ACC112 (cell line): Measurements from ENCODE around the gene TGM3.

Experiments
- H2AFZ ChIP-seq: fragments of 200-600 bp; sonication (generic); one replicate; pipeline ENCODE4 v1.6.0; 2017; ENCODE audit warnings: antibody characterized with exemption, low read length; ENCODE audit not compliant: unreplicated experiment
- H3K27ac ChIP-seq: fragments of 200-600 bp; sonication (generic); 2 replicates; pipeline ENCODE4 v1.5.1; 2014; ENCODE audit warnings: low read depth, mild to moderate bottlenecking, antibody characterized with exemption, low read length, moderate library complexity
- H3K27me3 ChIP-seq: fragments of 200-600 bp; sonication (generic); 2 replicates; pipeline ENCODE4 v1.6.1; 2014; ENCODE audit warnings: mild to moderate bottlenecking, antibody characterized with exemption, low read length, moderate library complexity, mixed read lengths; ENCODE audit not compliant: insufficient read depth
- H3K36me3 ChIP-seq: fragments of 200-600 bp; sonication (generic); 2 replicates; pipeline ENCODE4 v1.6.1; 2016; ENCODE audit warnings: mild to moderate bottlenecking, antibody characterized with exemption, low read length, moderate library complexity, mixed read lengths; ENCODE audit not compliant: insufficient read depth
- H3K4me1 ChIP-seq: fragments of 200-600 bp; sonication (generic); one replicate; pipeline ENCODE4 v1.6.1; 2016; ENCODE audit warnings: low read length, mixed read lengths; ENCODE audit not compliant: insufficient read depth, unreplicated experiment, control insufficient read depth
- H3K4me3 ChIP-seq: fragments of 200-600 bp; sonication (generic); 2 replicates; pipeline ENCODE4 v1.5.1; 2014; ENCODE audit warnings: mild to moderate bottlenecking, low read depth, low read length
- H3K79me2 ChIP-seq: fragments of 200-600 bp; sonication (generic); one replicate; pipeline ENCODE4 v1.6.0; 2016; ENCODE audit warnings: low read length; ENCODE audit not compliant: control insufficient read depth, unreplicated experiment, insufficient read depth

Gene TGM3

GRCh38 chr20:2326046-2326445 lies 30.2 kb downstream of the TGM3 start:
- Histone ChIP-seq H3K4me1 (no peaks in the 10 kb centered on the region), H3K36me3 (no peaks in the 10 kb centered on the region), H2AFZ (no peak overlapping the region), H3K4me3 (no peak overlapping the region), H3K27me3 (peaks cover 40% of the 10 kb centered on the region), H3K27ac (no peak overlapping the region), H3K79me2 (no peaks in the 10 kb centered on the region)

GRCh38 chr20:2327620-2328555 lies 32.1 kb downstream of the TGM3 start:
- Histone ChIP-seq H3K27ac (no peak overlapping the region), H3K4me3 (no peak overlapping the region), H3K27me3 (peaks cover 57% of the 10 kb centered on the region), H3K36me3 (no peaks in the 10 kb centered on the region), H2AFZ (no peak overlapping the region), H3K4me1 (no peaks in the 10 kb centered on the region), H3K79me2 (no peaks in the 10 kb centered on the region)

GRCh38 chr20:2329286-2329685 lies 33.5 kb downstream of the TGM3 start:
- peaks cover 66% of the 10 kb centered on the region for H3K27me3 ChIP-seq
- H3K4me1 ChIP-seq = no peaks in the 10 kb centered on the region
- no peaks in the 10 kb centered on the region for H3K79me2 ChIP-seq
- H3K36me3 ChIP-seq = no peaks in the 10 kb centered on the region
- no peak overlapping the region for H3K4me3 ChIP-seq
- H2AFZ ChIP-seq = no peak overlapping the region
- H3K27ac ChIP-seq = no peak overlapping the region

GRCh38 chr20:2330090-2330695 lies 34.4 kb downstream of the TGM3 start:
- Histone ChIP-seq H2AFZ (no peak overlapping the region), H3K4me1 (no peaks in the 10 kb centered on the region), H3K27ac (no peak overlapping the region), H3K4me3 (no peak overlapping the region), H3K36me3 (no peaks in the 10 kb centered on the region), H3K79me2 (no peaks in the 10 kb centered on the region), H3K27me3 (peaks cover 59% of the 10 kb centered on the region)

- no peak overlapping the region for H2AFZ ChIP-seq
- H3K27me3 ChIP-seq = peaks cover 52% of the 10 kb centered on the region
These were observed 35.3 kb downstream of the TGM3 start for GRCh38 chr20:2331106-2331505.

GRCh38 chr20:2331901-2332565 lies 36.2 kb downstream of the TGM3 start:
- no peak overlapping the region for H3K4me3 ChIP-seq
- no peak overlapping the region for H3K27ac ChIP-seq
- no peaks in the 10 kb centered on the region for H3K4me1 ChIP-seq
- no peaks in the 10 kb centered on the region for H3K79me2 ChIP-seq
- H3K36me3 ChIP-seq = no peaks in the 10 kb centered on the region
- H2AFZ ChIP-seq = no peak overlapping the region
- peaks cover 50% of the 10 kb centered on the region for H3K27me3 ChIP-seq

More at GRCh38 chr20:2331106-2331505, 35.3 kb downstream of the TGM3 start:
- Histone ChIP-seq H3K36me3 (no peaks in the 10 kb centered on the region), H3K79me2 (no peaks in the 10 kb centered on the region), H3K4me3 (no peak overlapping the region), H3K4me1 (no peaks in the 10 kb centered on the region), H3K27ac (no peak overlapping the region)

- Histone ChIP-seq H3K27me3 (peaks cover 46% of the 10 kb centered on the region), H2AFZ (no peak overlapping the region), H3K4me3 (no peak overlapping the region), H3K79me2 (no peaks in the 10 kb centered on the region), H3K27ac (no peak overlapping the region), H3K36me3 (no peaks in the 10 kb centered on the region), H3K4me1 (no peaks in the 10 kb centered on the region)
These were observed 36.9 kb downstream of the TGM3 start for GRCh38 chr20:2332711-2333110.

- Histone ChIP-seq H3K4me1 (no peaks in the 10 kb centered on the region), H3K36me3 (no peaks in the 10 kb centered on the region), H3K27ac (no peak overlapping the region), H2AFZ (no peak overlapping the region), H3K79me2 (no peaks in the 10 kb centered on the region), H3K27me3 (peaks cover 37% of the 10 kb centered on the region), H3K4me3 (no peak overlapping the region)
These were observed 38.0 kb downstream of the TGM3 start for GRCh38 chr20:2333821-2334220.

GRCh38 chr20:2335096-2335870 lies 39.5 kb downstream of the TGM3 start:
- H3K79me2 ChIP-seq = no peaks in the 10 kb centered on the region
- no peak overlapping the region for H3K27ac ChIP-seq
- no peaks in the 10 kb centered on the region for H3K4me1 ChIP-seq
- H3K27me3 ChIP-seq = peaks cover 34% of the 10 kb centered on the region
- H2AFZ ChIP-seq = no peak overlapping the region
- H3K36me3 ChIP-seq = no peaks in the 10 kb centered on the region
- H3K4me3 ChIP-seq = no peak overlapping the region

GRCh38 chr20:2336471-2336870 lies 40.7 kb downstream of the TGM3 start:
- Histone ChIP-seq H3K4me3 (no peak overlapping the region), H3K36me3 (no peaks in the 10 kb centered on the region), H3K27me3 (peaks cover 32% of the 10 kb centered on the region), H3K27ac (no peak overlapping the region), H3K79me2 (no peaks in the 10 kb centered on the region), H2AFZ (no peak overlapping the region), H3K4me1 (no peaks in the 10 kb centered on the region)
